Panc1 (cell line): Measurements from ENCODE around the gene CYP4F2. TPM values are rescaled to one million over a fixed set of nuclear protein-coding genes. Genes with fewer than 3 reads are reported as not detected.

Experiments used
- ATAC-seq: fragments of 200-7000 bp; cut with Tn5 transposase; 2 replicates; pipeline ENCODE4 v1.9.1; 2020; ENCODE audit warnings: mild to moderate bottlenecking, moderate library complexity
- BruUV-seq: library from RNA; stranded (reverse); fragments of 400-500 nt; replicated peaks from 2 replicates; lab custom pipeline; 2021; lab: Mats Ljungman, UMichigan
- CTCF ChIA-PET: fragments of 300-600 bp; sonication (Branson Sonifier 250); formaldehyde crosslinking; loops from one replicate; lab custom pipeline; 2022; ENCODE audit warnings: antibody characterized with exemption; lab: Charles Lee
- POLR2A ChIA-PET: fragments of 300-600 bp; sonication (Branson Sonifier 250); formaldehyde crosslinking; loops from one replicate; lab custom pipeline; 2022; ENCODE audit warnings: antibody characterized with exemption; lab: Charles Lee
- DNase-seq: peaks from one replicate; pipeline ENCODE4 v3.0.0-alpha.2; 2010; ENCODE audit warnings: low read depth, low spot score
- H3K27ac ChIP-seq: 2 replicates; pipeline ENCODE4 v1.5.1; 2011; ENCODE audit warnings: mild to moderate bottlenecking, low read length, inconsistent platforms
- H3K27me3 ChIP-seq: fragments of 200-500 bp; sonication (Bioruptor generic); 2 replicates; pipeline ENCODE4 v1.6.0; 2014; ENCODE audit warnings: low read length, inconsistent platforms; ENCODE audit not compliant: control insufficient read depth, insufficient read depth
- H3K36me3 ChIP-seq: fragments of 200-500 bp; sonication (Bioruptor generic); 2 replicates; pipeline ENCODE4 v1.5.1; 2014; ENCODE audit warnings: inconsistent platforms, mild to moderate bottlenecking, low read length, moderate library complexity; ENCODE audit not compliant: control insufficient read depth, insufficient read depth
- H3K4me1 ChIP-seq: 2 replicates; pipeline ENCODE4 v1.5.1; 2011; ENCODE audit warnings: inconsistent platforms, mild to moderate bottlenecking, low read length, moderate library complexity; ENCODE audit not compliant: control insufficient read depth, insufficient read depth
- H3K4me3 ChIP-seq, 2 experiments: 2 replicates each; pipeline ENCODE4 v1.5.1; 2011 to 2012; ENCODE audit warnings: low read depth in 2 of 2, low read length in 2 of 2, mild to moderate bottlenecking in 2 of 2, inconsistent platforms in 1 of 2, moderate library complexity in 1 of 2
- H3K9me3 ChIP-seq: fragments of 200-500 bp; sonication (Bioruptor generic); 2 replicates; pipeline ENCODE4 v1.5.1; 2014; ENCODE audit warnings: low read depth, mild to moderate bottlenecking, inconsistent platforms, low read length, moderate library complexity; ENCODE audit not compliant: control insufficient read depth, insufficient read depth
- POLR2AphosphoS5 ChIP-seq: IDR thresholded peaks from 2 replicates; pipeline ENCODE4 v1.6.1; 2012; ENCODE audit warnings: mild to moderate bottlenecking, low read depth, low read length, moderate library complexity
- SIN3A ChIP-seq: IDR thresholded peaks from 2 replicates; pipeline ENCODE4 v1.6.1; 2012; ENCODE audit warnings: low read depth, mild to moderate bottlenecking, low read length, moderate library complexity, borderline replicate concordance; ENCODE audit not compliant: insufficient read depth
- TCF7L2 ChIP-seq: IDR thresholded peaks from 2 replicates; pipeline ENCODE4 v1.6.1; 2011; ENCODE audit warnings: mild to moderate bottlenecking, low read depth, low read length, inconsistent platforms
- in situ Hi-C: cut with HindIII; loops from 2 replicates; pipeline ENCODE4 v1.10.0; 2016; ENCODE audit warnings: low sequenced_read_pairs, low pct_unique_long_range_greater_than_20kb
- intact Hi-C: fragments of 100-400 bp; cut with micrococcal nuclease; formaldehyde crosslinking; loops from one replicate; pipeline ENCODE4 v1.10.0; 2022; ENCODE audit not compliant: unreplicated experiment
- total RNA-seq: library from RNA; stranded (reverse); gene quantifications from one replicate; pipeline ENCODE4 v1.2.1, GENCODE V29; 2021; ENCODE audit not compliant: unreplicated experiment
- TF ChIP-seq, protein P1 (sequence below), 2 experiments: IDR thresholded peaks; 2 replicates each; pipeline ENCODE4 v1.6.1; 2011 to 2012; ENCODE audit warnings: low read depth in 2 of 2, control low read depth in 1 of 2, low read length in 1 of 2, mild to moderate bottlenecking in 1 of 2, moderate library complexity in 1 of 2; ENCODE audit not compliant: insufficient read depth in 1 of 2
- TF ChIP-seq, protein P2 (sequence below): fragments of 450-650 bp; IDR thresholded peaks from 2 replicates; pipeline ENCODE4 v1.5.1; 2017; ENCODE audit warnings: mild to moderate bottlenecking

CYP4F2 gene
- total RNA-seq, 1 experiment from 2014 or later, result 0.21 TPM

DNA sequence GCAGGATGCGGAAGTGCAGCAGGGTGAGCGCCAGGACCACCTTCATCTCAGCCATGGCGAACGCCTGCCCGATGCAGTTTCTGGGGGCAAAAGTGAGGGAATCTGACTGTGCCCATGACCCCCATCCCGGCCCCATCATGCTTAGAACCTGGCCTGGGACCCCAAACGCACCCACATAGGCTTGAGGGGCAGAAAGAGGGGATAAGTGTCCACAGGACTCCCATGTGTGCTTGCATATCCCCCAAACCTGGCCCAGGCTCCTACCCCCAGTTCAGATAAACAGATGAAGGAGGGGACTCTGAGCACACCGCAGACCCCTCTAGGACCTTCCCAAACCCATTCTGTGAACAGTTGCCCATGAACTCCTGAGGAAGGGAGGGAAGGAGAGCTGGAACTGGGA is 16.0 kb upstream of the CYP4F2 start:
- Histone ChIP-seq H3K4me1 (no peaks in the 10 kb centered on the region), H3K4me3 (no peak overlapping the region), H3K27ac (no peak overlapping the region), H3K36me3 (no peaks in the 10 kb centered on the region), H3K9me3 (no peaks in the 10 kb centered on the region), H3K27me3 (no peaks in the 10 kb centered on the region)
- no TSS peak for BruUV-seq
- TF ChIP-seq TCF7L2, result no peak
- TF ChIP-seq, protein P1, sequence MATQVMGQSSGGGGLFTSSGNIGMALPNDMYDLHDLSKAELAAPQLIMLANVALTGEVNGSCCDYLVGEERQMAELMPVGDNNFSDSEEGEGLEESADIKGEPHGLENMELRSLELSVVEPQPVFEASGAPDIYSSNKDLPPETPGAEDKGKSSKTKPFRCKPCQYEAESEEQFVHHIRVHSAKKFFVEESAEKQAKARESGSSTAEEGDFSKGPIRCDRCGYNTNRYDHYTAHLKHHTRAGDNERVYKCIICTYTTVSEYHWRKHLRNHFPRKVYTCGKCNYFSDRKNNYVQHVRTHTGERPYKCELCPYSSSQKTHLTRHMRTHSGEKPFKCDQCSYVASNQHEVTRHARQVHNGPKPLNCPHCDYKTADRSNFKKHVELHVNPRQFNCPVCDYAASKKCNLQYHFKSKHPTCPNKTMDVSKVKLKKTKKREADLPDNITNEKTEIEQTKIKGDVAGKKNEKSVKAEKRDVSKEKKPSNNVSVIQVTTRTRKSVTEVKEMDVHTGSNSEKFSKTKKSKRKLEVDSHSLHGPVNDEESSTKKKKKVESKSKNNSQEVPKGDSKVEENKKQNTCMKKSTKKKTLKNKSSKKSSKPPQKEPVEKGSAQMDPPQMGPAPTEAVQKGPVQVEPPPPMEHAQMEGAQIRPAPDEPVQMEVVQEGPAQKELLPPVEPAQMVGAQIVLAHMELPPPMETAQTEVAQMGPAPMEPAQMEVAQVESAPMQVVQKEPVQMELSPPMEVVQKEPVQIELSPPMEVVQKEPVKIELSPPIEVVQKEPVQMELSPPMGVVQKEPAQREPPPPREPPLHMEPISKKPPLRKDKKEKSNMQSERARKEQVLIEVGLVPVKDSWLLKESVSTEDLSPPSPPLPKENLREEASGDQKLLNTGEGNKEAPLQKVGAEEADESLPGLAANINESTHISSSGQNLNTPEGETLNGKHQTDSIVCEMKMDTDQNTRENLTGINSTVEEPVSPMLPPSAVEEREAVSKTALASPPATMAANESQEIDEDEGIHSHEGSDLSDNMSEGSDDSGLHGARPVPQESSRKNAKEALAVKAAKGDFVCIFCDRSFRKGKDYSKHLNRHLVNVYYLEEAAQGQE (IDR thresholded peaks at IDR 0.05; ENCODE audit: insufficient read depth in 1 of 2, low read depth in 2 of 2, low read length in 1 of 2), result no peak
- TF ChIP-seq, protein P2, sequence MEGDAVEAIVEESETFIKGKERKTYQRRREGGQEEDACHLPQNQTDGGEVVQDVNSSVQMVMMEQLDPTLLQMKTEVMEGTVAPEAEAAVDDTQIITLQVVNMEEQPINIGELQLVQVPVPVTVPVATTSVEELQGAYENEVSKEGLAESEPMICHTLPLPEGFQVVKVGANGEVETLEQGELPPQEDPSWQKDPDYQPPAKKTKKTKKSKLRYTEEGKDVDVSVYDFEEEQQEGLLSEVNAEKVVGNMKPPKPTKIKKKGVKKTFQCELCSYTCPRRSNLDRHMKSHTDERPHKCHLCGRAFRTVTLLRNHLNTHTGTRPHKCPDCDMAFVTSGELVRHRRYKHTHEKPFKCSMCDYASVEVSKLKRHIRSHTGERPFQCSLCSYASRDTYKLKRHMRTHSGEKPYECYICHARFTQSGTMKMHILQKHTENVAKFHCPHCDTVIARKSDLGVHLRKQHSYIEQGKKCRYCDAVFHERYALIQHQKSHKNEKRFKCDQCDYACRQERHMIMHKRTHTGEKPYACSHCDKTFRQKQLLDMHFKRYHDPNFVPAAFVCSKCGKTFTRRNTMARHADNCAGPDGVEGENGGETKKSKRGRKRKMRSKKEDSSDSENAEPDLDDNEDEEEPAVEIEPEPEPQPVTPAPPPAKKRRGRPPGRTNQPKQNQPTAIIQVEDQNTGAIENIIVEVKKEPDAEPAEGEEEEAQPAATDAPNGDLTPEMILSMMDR, result no peak
- no peak for TF ChIP-seq SIN3A
- TF ChIP-seq POLR2AphosphoS5, result no peak
- CTCF ChIA-PET, result no interaction called here
- intact Hi-C loops, result no loop called here
- DNase-seq (no peak), ATAC-seq (no peak)
- POLR2A ChIA-PET, result no interaction called here
- in situ Hi-C loops, result no loop called here

DNA sequence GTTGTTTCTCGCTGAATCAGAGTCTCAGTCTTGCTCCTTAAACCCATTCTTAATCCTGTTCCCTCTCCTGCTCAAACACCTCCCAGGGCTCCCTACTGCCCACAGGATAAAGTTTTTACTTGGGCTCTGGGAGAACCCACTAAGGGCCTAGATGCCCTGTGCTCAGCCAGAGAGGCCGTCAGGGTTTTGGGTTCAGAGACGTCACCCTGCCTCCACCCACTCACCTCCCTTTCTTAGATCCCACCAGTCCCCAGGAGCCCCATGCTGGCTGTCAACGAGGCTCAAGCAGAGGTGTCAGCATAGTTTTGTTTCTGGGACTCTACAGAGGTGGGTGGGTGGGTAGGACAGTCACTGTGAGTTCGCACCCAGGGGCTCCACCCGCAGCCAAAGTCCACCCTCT is 15.5 kb upstream of the CYP4F2 start:
- ATAC-seq, result no peak
- in situ Hi-C loops (no loop called here), intact Hi-C loops (no loop called here)
- POLR2A ChIA-PET, result no interaction called here
- DNase-seq, result no peak
- Histone ChIP-seq H3K36me3 (no peaks in the 10 kb centered on the region), H3K4me1 (no peaks in the 10 kb centered on the region), H3K4me3 (no peak overlapping the region), H3K27ac (no peak overlapping the region), H3K27me3 (no peaks in the 10 kb centered on the region), H3K9me3 (no peaks in the 10 kb centered on the region)
- BruUV-seq, result no TSS peak
- TF ChIP-seq, protein P1 (IDR thresholded peaks at IDR 0.05; ENCODE audit: insufficient read depth in 1 of 2, low read depth in 2 of 2, low read length in 1 of 2), result no peak
- no peak for TF ChIP-seq TCF7L2
- TF ChIP-seq POLR2AphosphoS5, result no peak
- TF ChIP-seq, protein P2, result no peak
- TF ChIP-seq SIN3A, result no peak
- CTCF ChIA-PET, result no interaction called here
